ENCODE results near the gene PKIG.
"Not testable (repeated sequence)": the region's sequence is repeated elsewhere in the genome, so short reads cannot be mapped to it uniquely, and the experiment has no call there.

Gene PKIG

GRCh38 chr20:44552568-44552949, 29.8 kb upstream of the PKIG start:
- TF ChIP-seq CTCF (IDR thresholded peaks at IDR 0.05; ENCODE audit: extremely low read depth, insufficient read depth, missing control alignments) = no peak
- DNase-seq (ENCODE audit: low spot score) = no peak

GRCh38 chr20:44552950-44553908, 29.1 kb upstream of the PKIG start:
- TF ChIP-seq CTCF (IDR thresholded peaks at IDR 0.05; ENCODE audit: extremely low read depth, insufficient read depth, missing control alignments) = no peak
- DNase-seq (ENCODE audit: low spot score) = no peak
- in situ Hi-C loops (cut with MboI; ENCODE audit: low pct_unique_long_range_greater_than_20kb, low sequenced_read_pairs, unreplicated experiment) = no loop called here

More at GRCh38 chr20:44552568-44552949, 29.8 kb upstream of the PKIG start:
- in situ Hi-C loops (cut with MboI; ENCODE audit: low pct_unique_long_range_greater_than_20kb, low sequenced_read_pairs, unreplicated experiment) = no loop called here

- in situ Hi-C loops (cut with MboI; ENCODE audit: low pct_unique_long_range_greater_than_20kb, low sequenced_read_pairs, unreplicated experiment) = no loop called here
- TF ChIP-seq CTCF (IDR thresholded peaks at IDR 0.05; ENCODE audit: extremely low read depth, insufficient read depth, missing control alignments) = no peak
- no peak for DNase-seq (ENCODE audit: low spot score)
These were observed 23.1 kb upstream of the PKIG start for GRCh38 chr20:44559302-44559701.

GRCh38 chr20:44560229-44560628, 22.1 kb upstream of the PKIG start:
- no peak for TF ChIP-seq CTCF (IDR thresholded peaks at IDR 0.05; ENCODE audit: extremely low read depth, insufficient read depth, missing control alignments)
- DNase-seq (ENCODE audit: low spot score) = no peak
- in situ Hi-C loops (cut with MboI; ENCODE audit: low pct_unique_long_range_greater_than_20kb, low sequenced_read_pairs, unreplicated experiment) = no loop called here

- in situ Hi-C loops (cut with MboI; ENCODE audit: low pct_unique_long_range_greater_than_20kb, low sequenced_read_pairs, unreplicated experiment); DNase-seq (ENCODE audit: low spot score): not testable (repeated sequence)
These were observed 21.6 kb upstream of the PKIG start for GRCh38 chr20:44560818-44561217.

- no peak for DNase-seq (ENCODE audit: low spot score)
- in situ Hi-C loops (cut with MboI; ENCODE audit: low pct_unique_long_range_greater_than_20kb, low sequenced_read_pairs, unreplicated experiment) = no loop called here
These were observed 20.5 kb upstream of the PKIG start for GRCh38 chr20:44561876-44562275.

More at GRCh38 chr20:44561876-44562275, 20.5 kb upstream of the PKIG start:
- no peak for TF ChIP-seq CTCF (IDR thresholded peaks at IDR 0.05; ENCODE audit: extremely low read depth, insufficient read depth, missing control alignments)
